Activated naive CD4-positive, alpha-beta T cell treated with anti-CD3 and anti-CD28 coated beads, Interleukin-2, amount 50 U/mL, for 24 hours (primary cell): Measurements from ENCODE around the gene ZBTB34.
"Not testable (repeated sequence)": the region's sequence is repeated elsewhere in the genome, so short reads cannot be mapped to it uniquely, and the experiment has no call there.

Experiments
- H3K27ac Mint-ChIP-seq: one replicate; pipeline ENCODE4 v1.8.0; 2021; ENCODE audit warnings: mild to moderate bottlenecking, mixed read lengths
- H3K27me3 Mint-ChIP-seq: one replicate; pipeline ENCODE4 v1.8.0; 2021; ENCODE audit warnings: mixed read lengths
- H3K36me3 Mint-ChIP-seq: one replicate; pipeline ENCODE4 v1.8.0; 2021; ENCODE audit warnings: mixed read lengths
- H3K4me1 Mint-ChIP-seq: one replicate; pipeline ENCODE4 v1.8.0; 2021; ENCODE audit warnings: mixed read lengths
- H3K4me3 Mint-ChIP-seq: one replicate; pipeline ENCODE4 v1.8.0; 2021; ENCODE audit warnings: mild to moderate bottlenecking, mixed read lengths
- H3K9me3 Mint-ChIP-seq: one replicate; pipeline ENCODE4 v1.8.0; 2021; ENCODE audit warnings: mixed read lengths

Gene ZBTB34, protein sequence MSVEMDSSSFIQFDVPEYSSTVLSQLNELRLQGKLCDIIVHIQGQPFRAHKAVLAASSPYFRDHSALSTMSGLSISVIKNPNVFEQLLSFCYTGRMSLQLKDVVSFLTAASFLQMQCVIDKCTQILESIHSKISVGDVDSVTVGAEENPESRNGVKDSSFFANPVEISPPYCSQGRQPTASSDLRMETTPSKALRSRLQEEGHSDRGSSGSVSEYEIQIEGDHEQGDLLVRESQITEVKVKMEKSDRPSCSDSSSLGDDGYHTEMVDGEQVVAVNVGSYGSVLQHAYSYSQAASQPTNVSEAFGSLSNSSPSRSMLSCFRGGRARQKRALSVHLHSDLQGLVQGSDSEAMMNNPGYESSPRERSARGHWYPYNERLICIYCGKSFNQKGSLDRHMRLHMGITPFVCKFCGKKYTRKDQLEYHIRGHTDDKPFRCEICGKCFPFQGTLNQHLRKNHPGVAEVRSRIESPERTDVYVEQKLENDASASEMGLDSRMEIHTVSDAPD

DNA sequence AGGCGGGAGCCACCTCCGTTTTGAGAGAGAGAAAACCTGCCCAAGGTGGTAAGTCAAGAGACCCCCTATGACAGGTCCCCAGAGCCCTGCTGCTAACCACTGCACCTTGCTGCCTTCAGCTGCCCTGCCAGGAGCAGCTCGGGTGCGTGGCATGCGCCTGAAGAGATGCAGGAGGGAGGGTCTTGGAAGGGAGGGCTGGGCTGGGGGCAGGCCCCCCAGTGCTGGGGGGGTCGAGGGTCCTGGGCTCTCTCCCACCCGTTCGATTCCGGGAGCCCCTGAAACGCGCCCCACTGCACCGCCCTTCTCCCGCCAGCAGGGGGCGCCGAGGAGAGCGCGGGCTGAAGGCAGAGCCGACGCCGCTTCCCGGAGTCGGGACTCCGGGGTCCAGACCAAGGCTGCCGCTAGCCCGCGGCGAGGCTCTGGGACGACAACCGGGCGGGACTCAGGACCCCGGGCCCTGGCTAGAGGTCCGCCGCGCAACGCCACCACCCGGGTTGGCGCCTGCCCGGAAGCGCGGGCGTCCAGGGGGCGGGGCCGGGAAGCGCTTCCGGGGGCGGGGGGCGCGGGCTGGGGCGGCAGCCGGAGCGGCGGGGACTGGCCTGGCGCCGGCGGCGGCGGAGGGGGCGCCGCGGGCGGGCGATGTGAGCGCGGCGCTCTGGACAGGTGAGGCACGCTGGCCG is at the start of gene ZBTB34:
Gene ZBTB34, plus strand, starts transcription at position 563 of the 680 bp plus-strand sequence. CDS start 18,761 bp downstream, outside the sequence.
- no peaks in the 10 kb centered on the region for H3K36me3 Mint-ChIP-seq
- H3K9me3 Mint-ChIP-seq, result no peaks in the 10 kb centered on the region
- peak within 1 kb of the TSS; percentile 83 for H3K27ac Mint-ChIP-seq
- peak within 1 kb of the TSS; percentile 86 for H3K4me3 Mint-ChIP-seq
- peaks cover 27% of the 10 kb centered on the region for H3K4me1 Mint-ChIP-seq
- no peaks in the 10 kb centered on the region for H3K27me3 Mint-ChIP-seq

DNA sequence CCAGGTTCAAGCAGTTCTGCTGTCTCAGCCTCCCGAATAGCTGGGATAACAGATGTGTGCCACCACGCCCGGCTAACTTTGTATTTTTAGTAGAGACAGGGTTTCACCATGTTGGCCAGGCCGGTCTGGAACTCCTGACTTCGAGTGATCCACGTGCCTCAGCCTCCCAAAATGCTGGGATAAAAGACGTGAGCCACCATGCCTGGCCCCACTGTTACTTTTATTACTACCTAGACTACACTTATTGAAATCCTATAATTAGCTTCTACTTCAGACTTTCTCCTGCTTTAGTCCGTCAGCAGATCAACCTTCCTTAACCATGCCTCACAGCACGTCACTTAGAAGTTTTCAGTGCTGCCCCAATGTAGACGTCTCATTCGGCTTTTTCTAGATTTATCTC is 47.4 kb upstream of the ZBTB34 start:
- Mint-ChIP-seq H3K9me3 (peaks cover 5% of the 10 kb centered on the region), H3K36me3 (peaks cover 39% of the 10 kb centered on the region), H3K27ac (no peak overlapping the region), H3K4me3 (no peak overlapping the region), H3K27me3 (no peaks in the 10 kb centered on the region), H3K4me1 (peaks cover 32% of the 10 kb centered on the region)

DNA sequence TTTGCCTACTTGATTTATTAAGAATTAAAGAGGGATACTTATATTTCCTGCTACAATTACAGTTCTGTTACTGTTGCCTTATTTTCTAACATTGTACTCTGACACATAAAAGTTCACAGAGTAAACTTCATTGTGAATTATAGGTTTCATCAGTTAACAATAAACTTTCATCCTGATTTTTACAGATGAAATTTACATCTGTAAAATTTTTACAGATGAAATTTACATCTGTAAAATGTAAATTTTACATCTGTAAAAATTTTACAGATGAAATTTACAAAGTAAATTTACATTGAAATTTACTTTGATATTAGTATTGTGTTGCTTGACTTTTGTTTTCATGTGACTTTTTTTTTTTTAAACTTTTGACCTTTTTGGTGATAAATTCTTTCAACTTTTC is 46.3 kb upstream of the ZBTB34 start:
- peaks cover 34% of the 10 kb centered on the region for H3K4me1 Mint-ChIP-seq
- no peak overlapping the region for H3K27ac Mint-ChIP-seq
- peak overlapping the region; percentile 49 for H3K4me3 Mint-ChIP-seq
- H3K9me3 Mint-ChIP-seq, result peaks cover 5% of the 10 kb centered on the region
- H3K36me3 Mint-ChIP-seq, result peaks cover 48% of the 10 kb centered on the region
- H3K27me3 Mint-ChIP-seq, result no peaks in the 10 kb centered on the region

DNA sequence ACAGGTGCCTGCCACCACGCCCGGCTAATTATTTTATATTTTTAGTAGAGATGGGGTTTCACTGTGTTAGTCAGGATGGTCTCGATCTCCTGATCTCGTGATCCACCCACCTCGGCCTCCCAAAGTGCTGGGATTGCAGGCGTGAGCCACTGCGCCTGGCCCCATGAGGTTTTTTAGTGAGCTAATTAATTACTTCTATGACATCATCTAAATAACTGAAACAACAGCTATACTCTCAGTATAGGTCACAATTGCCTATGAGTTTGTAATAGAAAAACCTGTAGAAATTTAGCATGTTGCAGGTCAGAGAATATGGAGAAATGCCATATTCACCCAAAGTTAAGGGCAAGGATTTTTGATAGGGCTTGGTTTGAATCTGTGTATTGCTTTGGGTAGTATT is 42.8 kb upstream of the ZBTB34 start:
- not testable (repeated sequence) for H3K27ac Mint-ChIP-seq, H3K4me3 Mint-ChIP-seq, H3K27me3 Mint-ChIP-seq
- H3K9me3 Mint-ChIP-seq, result peaks cover 11% of the 10 kb centered on the region
- peaks cover 44% of the 10 kb centered on the region for H3K4me1 Mint-ChIP-seq
- H3K36me3 Mint-ChIP-seq, result peaks cover 52% of the 10 kb centered on the region

DNA sequence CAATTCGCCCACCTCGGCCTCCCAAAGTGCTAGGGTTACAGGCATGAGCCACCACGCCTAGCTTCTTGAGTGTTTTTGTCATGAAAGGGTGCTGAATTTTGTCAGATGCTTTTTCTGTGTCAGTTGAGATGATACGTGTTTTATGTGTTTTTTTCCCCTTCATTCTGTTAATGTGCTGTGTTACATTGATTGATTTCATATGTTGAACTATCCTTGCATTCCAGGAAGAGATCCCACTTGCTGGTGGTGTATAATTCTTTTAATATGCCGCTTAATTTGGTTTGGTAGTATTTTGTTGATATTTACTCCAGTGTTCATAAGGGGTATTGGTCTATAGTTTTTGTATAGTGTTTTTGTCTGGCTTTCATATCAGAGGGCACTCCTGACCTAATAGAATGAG is 42.0 kb upstream of the ZBTB34 start:
- H3K9me3 Mint-ChIP-seq, result peaks cover 11% of the 10 kb centered on the region

DNA sequence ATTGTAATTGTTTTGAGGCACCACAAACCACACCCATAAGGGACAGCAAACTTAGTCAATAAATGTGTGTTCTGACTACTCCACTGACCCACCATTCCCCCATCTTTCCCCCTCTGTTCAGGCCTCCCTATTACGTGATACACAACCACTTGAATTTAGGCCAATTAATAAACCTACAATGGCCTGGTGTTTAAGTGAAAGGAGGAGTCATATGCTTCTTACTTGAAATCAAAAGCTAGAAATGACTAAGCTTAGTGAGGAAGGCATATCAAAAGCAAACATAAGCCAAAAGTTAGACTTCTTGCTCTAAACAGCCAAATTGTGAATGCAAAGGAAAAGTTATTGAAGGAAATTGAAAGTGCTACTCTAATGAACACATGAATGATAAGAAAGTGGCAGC is 41.0 kb upstream of the ZBTB34 start:
- peak overlapping the region; percentile 36 for H3K27ac Mint-ChIP-seq
- H3K4me3 Mint-ChIP-seq, result no peak overlapping the region
- peaks cover 44% of the 10 kb centered on the region for H3K36me3 Mint-ChIP-seq
- no peaks in the 10 kb centered on the region for H3K27me3 Mint-ChIP-seq
- H3K4me1 Mint-ChIP-seq, result peaks cover 45% of the 10 kb centered on the region
- H3K9me3 Mint-ChIP-seq, result peaks cover 11% of the 10 kb centered on the region

More for the DNA sequence above, 42.0 kb upstream of the ZBTB34 start:
- Mint-ChIP-seq H3K4me1 (peaks cover 44% of the 10 kb centered on the region), H3K4me3 (peak overlapping the region; percentile 39), H3K27me3 (no peaks in the 10 kb centered on the region), H3K36me3 (peaks cover 49% of the 10 kb centered on the region), H3K27ac (no peak overlapping the region)

DNA sequence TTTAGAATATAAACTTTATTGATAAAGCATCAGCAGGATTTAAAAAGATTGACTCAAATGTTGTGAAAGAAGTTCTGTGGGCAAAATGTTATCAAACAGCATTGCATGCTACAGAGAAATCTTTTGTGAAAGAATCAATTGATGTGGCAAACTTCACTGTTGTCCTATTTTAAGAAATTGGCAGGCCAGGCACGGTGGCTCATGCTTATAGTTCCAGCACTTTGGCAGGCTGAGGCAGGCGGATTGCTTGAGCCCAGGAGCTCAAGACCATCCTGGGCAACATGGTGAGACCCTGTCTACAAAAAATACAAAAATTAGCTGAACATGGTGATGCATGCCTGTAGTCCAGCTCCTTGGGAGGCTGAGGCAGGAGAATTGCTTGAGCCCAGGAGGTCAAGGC is 38.2 kb upstream of the ZBTB34 start:
- H3K27me3 Mint-ChIP-seq, result no peaks in the 10 kb centered on the region
- H3K4me1 Mint-ChIP-seq, result peaks cover 53% of the 10 kb centered on the region
- H3K9me3 Mint-ChIP-seq, result peaks cover 6% of the 10 kb centered on the region
- no peak overlapping the region for H3K4me3 Mint-ChIP-seq
- H3K36me3 Mint-ChIP-seq, result peaks cover 31% of the 10 kb centered on the region
- H3K27ac Mint-ChIP-seq, result no peak overlapping the region

DNA sequence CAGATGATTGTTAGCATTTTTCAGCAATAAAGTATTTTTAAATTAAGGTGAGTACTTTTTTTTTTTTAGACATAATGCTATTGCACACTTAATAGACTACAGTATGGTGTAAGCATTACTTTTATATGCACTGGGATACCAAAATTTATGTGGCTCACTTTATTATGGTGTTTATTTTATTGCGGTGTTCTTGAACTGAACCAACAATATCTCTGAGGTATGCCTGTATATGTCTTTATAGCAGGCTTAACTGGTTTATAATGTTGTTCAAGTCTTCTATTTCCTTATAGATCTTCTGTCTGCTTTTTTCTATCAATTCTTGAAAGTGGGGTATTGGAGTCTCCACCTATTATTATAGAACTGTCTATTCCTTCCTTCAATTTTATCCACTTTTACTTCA is 37.6 kb upstream of the ZBTB34 start:
- Mint-ChIP-seq H3K36me3 (peaks cover 31% of the 10 kb centered on the region), H3K4me1 (peaks cover 53% of the 10 kb centered on the region), H3K9me3 (peaks cover 6% of the 10 kb centered on the region), H3K4me3 (no peak overlapping the region), H3K27me3 (no peaks in the 10 kb centered on the region), H3K27ac (no peak overlapping the region)

DNA sequence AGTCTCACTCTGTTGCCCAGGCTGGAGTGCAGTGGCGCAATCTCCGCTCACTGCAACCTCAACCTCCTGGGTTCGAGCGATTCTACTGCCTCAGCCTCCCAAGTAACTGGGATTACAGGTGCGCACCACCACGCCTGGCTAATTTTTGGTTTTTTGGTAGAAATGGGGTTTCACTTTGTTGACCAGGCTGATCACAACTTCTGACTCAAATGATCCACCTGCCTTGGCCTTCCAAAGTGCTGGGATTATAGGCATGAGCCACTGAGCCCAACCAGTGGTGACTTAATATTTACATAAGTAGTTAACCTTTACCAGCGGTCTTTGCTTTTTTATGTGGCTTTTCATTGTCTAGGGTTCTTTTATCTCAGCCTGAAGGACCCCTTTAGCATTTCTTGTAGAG is 36.4 kb upstream of the ZBTB34 start:
- not testable (repeated sequence) for H3K27me3 Mint-ChIP-seq, H3K4me3 Mint-ChIP-seq, H3K27ac Mint-ChIP-seq, H3K9me3 Mint-ChIP-seq
- Mint-ChIP-seq H3K36me3 (peaks cover 24% of the 10 kb centered on the region), H3K4me1 (peaks cover 52% of the 10 kb centered on the region)

DNA sequence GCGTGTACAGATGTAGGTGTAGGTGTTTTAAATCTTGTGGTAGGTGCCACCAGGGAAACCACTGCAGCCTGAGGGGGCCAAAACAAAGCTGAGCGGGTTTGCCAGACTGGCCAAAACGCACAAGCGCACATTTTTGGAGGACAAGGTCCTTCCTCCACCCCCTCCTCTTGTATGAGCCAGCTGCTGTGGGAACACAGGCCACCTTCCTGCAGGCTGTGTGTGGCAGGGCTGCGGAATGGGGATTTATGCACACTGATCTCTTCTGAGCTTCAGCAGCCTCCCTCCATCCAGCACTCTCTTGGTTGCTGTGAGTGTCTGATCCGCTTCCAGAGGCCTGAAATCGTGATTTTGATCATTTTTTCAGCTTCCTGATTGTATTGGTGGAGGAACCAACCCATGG is 33.2 kb upstream of the ZBTB34 start:
- no peak overlapping the region for H3K27ac Mint-ChIP-seq
- peaks cover 46% of the 10 kb centered on the region for H3K4me1 Mint-ChIP-seq
- no peak overlapping the region for H3K4me3 Mint-ChIP-seq
- H3K27me3 Mint-ChIP-seq, result no peaks in the 10 kb centered on the region
- H3K9me3 Mint-ChIP-seq, result no peaks in the 10 kb centered on the region
- H3K36me3 Mint-ChIP-seq, result peaks cover 16% of the 10 kb centered on the region

DNA sequence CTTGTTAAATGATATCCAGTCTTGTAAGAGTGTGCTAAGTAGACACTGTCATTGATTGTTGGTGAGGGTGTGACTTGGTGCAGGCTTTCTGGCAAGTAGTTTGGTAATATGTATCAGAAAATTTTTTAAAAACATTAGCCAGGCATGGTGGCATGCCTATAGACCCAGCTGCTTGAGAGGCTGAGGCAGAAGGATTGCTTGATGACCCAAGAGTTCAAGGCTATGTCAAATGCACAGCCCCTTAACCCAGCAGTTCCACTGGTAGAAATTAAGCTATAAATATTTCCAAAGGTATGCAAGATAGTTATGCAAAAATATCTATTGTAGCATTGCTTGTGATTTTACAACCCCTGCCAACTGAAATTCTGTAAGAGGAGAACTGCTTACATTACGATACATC is 31.4 kb upstream of the ZBTB34 start:
- peaks cover 18% of the 10 kb centered on the region for H3K36me3 Mint-ChIP-seq
- no peak overlapping the region for H3K4me3 Mint-ChIP-seq
- peaks cover 45% of the 10 kb centered on the region for H3K4me1 Mint-ChIP-seq
- H3K27me3 Mint-ChIP-seq, result no peaks in the 10 kb centered on the region
- H3K9me3 Mint-ChIP-seq, result no peaks in the 10 kb centered on the region
- H3K27ac Mint-ChIP-seq, result no peak overlapping the region

DNA sequence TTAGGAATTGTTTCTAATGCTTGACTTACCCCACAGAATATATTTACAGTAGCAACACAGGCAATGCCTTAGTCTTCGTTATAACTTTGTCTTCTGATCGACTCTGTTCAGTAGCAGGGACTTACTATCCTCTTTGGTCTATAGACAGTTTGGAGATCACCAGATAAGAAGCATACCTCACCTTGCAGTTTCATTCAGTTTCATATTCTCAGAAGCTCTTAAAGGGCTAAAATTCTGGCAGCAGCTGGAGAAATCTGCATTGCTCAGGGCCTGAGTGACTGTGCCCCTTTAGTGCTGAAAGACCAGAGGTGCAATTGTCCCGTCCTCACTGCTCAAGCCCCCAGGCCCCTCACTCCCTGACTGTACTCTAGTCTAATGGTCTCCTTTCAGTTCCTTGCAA is 29.6 kb upstream of the ZBTB34 start:
- no peaks in the 10 kb centered on the region for H3K27me3 Mint-ChIP-seq
- peaks cover 45% of the 10 kb centered on the region for H3K4me1 Mint-ChIP-seq
- peaks cover 21% of the 10 kb centered on the region for H3K36me3 Mint-ChIP-seq
- H3K9me3 Mint-ChIP-seq, result no peaks in the 10 kb centered on the region
- H3K27ac Mint-ChIP-seq, result no peak overlapping the region
- no peak overlapping the region for H3K4me3 Mint-ChIP-seq

DNA sequence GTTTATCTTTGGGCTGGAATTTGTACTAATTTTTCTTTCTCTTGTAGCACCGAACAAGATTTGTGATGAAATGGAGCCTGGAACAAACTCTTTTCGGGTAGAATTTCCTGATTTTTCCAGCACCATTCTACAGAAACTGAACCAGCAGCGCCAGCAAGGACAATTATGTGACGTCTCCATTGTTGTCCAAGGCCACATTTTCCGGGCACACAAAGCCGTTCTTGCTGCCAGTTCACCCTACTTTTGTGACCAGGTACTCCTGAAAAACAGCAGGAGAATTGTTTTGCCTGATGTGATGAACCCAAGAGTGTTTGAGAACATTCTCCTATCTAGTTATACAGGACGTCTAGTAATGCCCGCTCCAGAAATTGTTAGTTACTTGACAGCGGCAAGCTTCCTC is 28.0 kb upstream of the ZBTB34 start:
- peak overlapping the region; percentile 17 for H3K27ac Mint-ChIP-seq
- no peak overlapping the region for H3K4me3 Mint-ChIP-seq

DNA sequence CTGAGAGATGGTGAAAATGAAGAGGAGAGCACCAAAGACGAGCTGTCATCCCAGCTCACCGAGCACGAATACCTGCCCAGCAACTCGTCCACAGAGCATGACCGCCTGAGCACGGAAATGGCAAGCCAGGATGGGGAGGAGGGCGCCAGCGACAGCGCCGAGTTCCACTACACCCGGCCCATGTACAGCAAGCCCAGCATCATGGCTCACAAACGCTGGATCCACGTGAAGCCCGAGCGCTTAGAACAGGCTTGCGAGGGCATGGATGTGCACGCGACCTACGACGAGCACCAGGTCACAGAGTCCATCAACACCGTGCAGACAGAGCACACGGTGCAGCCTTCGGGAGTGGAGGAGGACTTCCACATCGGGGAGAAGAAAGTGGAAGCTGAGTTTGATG is 27.4 kb upstream of the ZBTB34 start:
- Mint-ChIP-seq H3K4me3 (no peak overlapping the region), H3K4me1 (peaks cover 48% of the 10 kb centered on the region), H3K9me3 (no peaks in the 10 kb centered on the region), H3K27ac (no peak overlapping the region), H3K27me3 (no peaks in the 10 kb centered on the region), H3K36me3 (peaks cover 21% of the 10 kb centered on the region)

More for the DNA sequence above, 28.0 kb upstream of the ZBTB34 start:
- H3K36me3 Mint-ChIP-seq, result peaks cover 21% of the 10 kb centered on the region
- no peaks in the 10 kb centered on the region for H3K9me3 Mint-ChIP-seq
- no peaks in the 10 kb centered on the region for H3K27me3 Mint-ChIP-seq
- peaks cover 44% of the 10 kb centered on the region for H3K4me1 Mint-ChIP-seq

DNA sequence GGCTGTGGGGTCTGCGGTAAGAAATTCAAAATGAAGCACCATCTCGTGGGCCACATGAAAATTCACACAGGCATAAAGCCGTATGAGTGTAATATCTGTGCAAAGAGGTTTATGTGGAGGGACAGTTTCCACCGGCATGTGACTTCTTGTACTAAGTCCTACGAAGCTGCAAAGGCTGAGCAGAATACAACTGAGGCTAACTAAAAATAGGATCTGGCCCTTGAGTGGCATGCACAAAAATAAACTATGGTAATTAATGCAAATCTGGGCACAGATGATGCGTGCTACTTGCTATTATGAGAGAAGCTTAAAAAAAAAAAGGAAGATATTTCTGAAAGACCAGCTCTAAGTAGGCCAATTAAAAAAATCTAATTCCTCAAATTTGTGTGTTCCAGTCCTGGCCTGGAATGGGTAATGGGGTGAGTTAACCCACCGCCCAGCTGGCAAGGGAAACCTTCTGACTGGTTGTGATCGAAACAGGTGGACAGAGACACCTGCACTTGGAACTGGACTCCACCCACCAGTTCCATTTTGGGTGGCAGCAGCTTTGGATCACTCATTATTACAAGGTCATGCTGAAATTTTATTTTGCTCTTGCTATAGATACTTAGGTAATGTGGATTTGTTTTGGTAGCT is 26.6 kb upstream of the ZBTB34 start:
- H3K27ac Mint-ChIP-seq, result no peak overlapping the region
- no peaks in the 10 kb centered on the region for H3K27me3 Mint-ChIP-seq
- H3K36me3 Mint-ChIP-seq, result peaks cover 19% of the 10 kb centered on the region
- no peak overlapping the region for H3K4me3 Mint-ChIP-seq
- peaks cover 45% of the 10 kb centered on the region for H3K4me1 Mint-ChIP-seq
- H3K9me3 Mint-ChIP-seq, result no peaks in the 10 kb centered on the region

DNA sequence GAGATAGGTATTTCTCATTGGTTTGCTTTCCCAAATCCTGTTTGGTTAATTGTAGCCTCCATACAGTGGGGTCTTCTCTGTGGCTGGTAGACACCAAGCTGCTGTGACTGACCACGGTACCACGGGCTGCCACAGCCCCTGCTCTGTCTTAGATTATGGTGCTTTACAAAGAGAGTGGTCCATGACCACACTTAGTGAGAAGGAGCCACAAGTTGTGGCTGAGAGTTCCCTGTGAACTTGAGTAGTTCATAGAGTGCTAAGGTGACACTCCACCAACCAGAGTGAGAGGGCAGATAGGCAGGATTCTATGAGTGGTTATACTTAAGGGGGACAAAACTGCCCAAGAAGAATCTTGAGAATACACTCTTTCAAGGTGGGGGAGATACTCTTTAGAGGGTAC is 25.8 kb upstream of the ZBTB34 start:
- Mint-ChIP-seq H3K9me3 (no peaks in the 10 kb centered on the region), H3K36me3 (peaks cover 18% of the 10 kb centered on the region), H3K4me3 (no peak overlapping the region), H3K27ac (no peak overlapping the region), H3K27me3 (no peaks in the 10 kb centered on the region), H3K4me1 (peaks cover 49% of the 10 kb centered on the region)
